GM12878 (cell line): ENCODE results near the gene SLC6A1. TPM values are rescaled to one million over a fixed set of nuclear protein-coding genes. Genes with fewer than 3 reads are reported as not detected.

Source experiments
- ASH2L ChIP-seq: fragments of 300-600, 200-600 bp; sonication (generic); IDR thresholded peaks from 2 replicates; pipeline ENCODE4 v1.6.1; 2017; ENCODE audit warnings: low read depth, mild to moderate bottlenecking, borderline replicate concordance
- BCLAF1 ChIP-seq: fragments of 450-650 bp; IDR thresholded peaks from 2 replicates; pipeline ENCODE4 v1.6.1; 2017; ENCODE audit warnings: antibody characterized with exemption, mild to moderate bottlenecking, moderate library complexity
- IRF3 ChIP-seq: fragments of 450-650 bp; IDR thresholded peaks from 2 replicates; pipeline ENCODE4 v1.6.1; 2014; ENCODE audit warnings: mild to moderate bottlenecking
- PML ChIP-seq: IDR thresholded peaks from 2 replicates; pipeline ENCODE4 v1.6.1; 2012; ENCODE audit warnings: low read length, inconsistent platforms
- YBX1 ChIP-seq: fragments of 450-650 bp; IDR thresholded peaks from 2 replicates; pipeline ENCODE4 v1.6.1; 2016; ENCODE audit warnings: antibody characterized with exemption
- polyA plus RNA-seq, 11 experiments: library from polyadenylated mRNA; depleted of rRNA in 4 of 11; unstranded in 6 of 11; stranded (reverse) in 5 of 11; fragments of >200 nt; fragmentation: Nextera tagmentation in 4 of 11; fragmentation: Illumina TruSeq in 1 of 11; extraction: Ambion mirVana in 4 of 11; extraction: Trizol in 1 of 11; gene quantifications; 1 replicate in 1 of 11; 2 replicates in 10 of 11; pipeline versions ENCODE4 v1.2.1 to v1.2.3, GENCODE V29; 2011 to 2016; ENCODE audit warnings: inconsistent platforms in 2 of 11, missing spikeins in 2 of 11, low read depth in 1 of 11
- total RNA-seq, 4 experiments: library from RNA; depleted of rRNA in 3 of 4; stranded (reverse); fragments of >200 nt in 3 of 4; fragmentation: Illumina TruSeq in 1 of 4; extraction: Trizol in 1 of 4; gene quantifications; 2 replicates each; pipeline versions ENCODE4 v1.2.1 to v1.2.3, GENCODE V29; 2013 to 2021
- TF ChIP-seq, protein P1 (sequence below): fragments of 450-650 bp; formaldehyde crosslinking; IDR thresholded peaks from 2 replicates; pipeline ENCODE4 v1.4.0; 2020; ENCODE audit warnings: mild to moderate bottlenecking, moderate library complexity
- TF ChIP-seq, protein P2 (sequence below): fragments of 150-350 bp; IDR thresholded peaks from 2 replicates; pipeline ENCODE4 v1.6.1; 2014; ENCODE audit warnings: mild to moderate bottlenecking, low read depth, low read length
- TF ChIP-seq, protein P3 (sequence below): IDR thresholded peaks from 2 replicates; pipeline ENCODE4 v1.6.1; 2011; ENCODE audit warnings: borderline replicate concordance, low read depth, mild to moderate bottlenecking, moderate library complexity, mixed read lengths, low read length; ENCODE audit not compliant: insufficient read depth; ENCODE audit errors: extremely low read length

SLC6A1 gene
- total and polyA plus RNA-seq, 10 of the 15 experiments (the other 5 are each of a cell fraction or from before 2014, with no cell fraction given): not detected

DNA sequence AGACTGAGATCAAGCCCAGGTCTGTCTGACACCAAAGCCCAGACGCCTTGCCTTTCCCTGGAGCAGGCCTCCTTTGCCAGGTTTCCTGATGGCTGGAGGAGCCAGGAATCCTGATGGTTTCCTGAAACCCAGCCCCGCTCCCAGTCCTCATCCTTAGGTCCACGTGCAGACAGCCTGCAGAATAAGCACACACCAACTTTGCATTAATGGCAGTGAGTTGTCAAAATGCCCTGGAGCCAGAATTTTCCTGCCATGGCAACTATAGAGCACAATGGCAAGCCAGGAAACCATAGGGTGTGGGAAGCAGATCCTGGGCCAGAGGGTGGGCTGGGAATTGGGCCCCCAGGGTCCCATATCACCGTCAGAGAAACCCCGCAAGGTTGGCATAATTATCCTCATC, 94.3 kb downstream of the SLC6A1 start (continued):
- TF ChIP-seq, protein P1, sequence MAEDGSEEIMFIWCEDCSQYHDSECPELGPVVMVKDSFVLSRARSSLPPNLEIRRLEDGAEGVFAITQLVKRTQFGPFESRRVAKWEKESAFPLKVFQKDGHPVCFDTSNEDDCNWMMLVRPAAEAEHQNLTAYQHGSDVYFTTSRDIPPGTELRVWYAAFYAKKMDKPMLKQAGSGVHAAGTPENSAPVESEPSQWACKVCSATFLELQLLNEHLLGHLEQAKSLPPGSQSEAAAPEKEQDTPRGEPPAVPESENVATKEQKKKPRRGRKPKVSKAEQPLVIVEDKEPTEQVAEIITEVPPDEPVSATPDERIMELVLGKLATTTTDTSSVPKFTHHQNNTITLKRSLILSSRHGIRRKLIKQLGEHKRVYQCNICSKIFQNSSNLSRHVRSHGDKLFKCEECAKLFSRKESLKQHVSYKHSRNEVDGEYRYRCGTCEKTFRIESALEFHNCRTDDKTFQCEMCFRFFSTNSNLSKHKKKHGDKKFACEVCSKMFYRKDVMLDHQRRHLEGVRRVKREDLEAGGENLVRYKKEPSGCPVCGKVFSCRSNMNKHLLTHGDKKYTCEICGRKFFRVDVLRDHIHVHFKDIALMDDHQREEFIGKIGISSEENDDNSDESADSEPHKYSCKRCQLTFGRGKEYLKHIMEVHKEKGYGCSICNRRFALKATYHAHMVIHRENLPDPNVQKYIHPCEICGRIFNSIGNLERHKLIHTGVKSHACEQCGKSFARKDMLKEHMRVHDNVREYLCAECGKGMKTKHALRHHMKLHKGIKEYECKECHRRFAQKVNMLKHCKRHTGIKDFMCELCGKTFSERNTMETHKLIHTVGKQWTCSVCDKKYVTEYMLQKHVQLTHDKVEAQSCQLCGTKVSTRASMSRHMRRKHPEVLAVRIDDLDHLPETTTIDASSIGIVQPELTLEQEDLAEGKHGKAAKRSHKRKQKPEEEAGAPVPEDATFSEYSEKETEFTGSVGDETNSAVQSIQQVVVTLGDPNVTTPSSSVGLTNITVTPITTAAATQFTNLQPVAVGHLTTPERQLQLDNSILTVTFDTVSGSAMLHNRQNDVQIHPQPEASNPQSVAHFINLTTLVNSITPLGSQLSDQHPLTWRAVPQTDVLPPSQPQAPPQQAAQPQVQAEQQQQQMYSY (CRISPR knock-in tag): no peak
- TF ChIP-seq, protein P2, sequence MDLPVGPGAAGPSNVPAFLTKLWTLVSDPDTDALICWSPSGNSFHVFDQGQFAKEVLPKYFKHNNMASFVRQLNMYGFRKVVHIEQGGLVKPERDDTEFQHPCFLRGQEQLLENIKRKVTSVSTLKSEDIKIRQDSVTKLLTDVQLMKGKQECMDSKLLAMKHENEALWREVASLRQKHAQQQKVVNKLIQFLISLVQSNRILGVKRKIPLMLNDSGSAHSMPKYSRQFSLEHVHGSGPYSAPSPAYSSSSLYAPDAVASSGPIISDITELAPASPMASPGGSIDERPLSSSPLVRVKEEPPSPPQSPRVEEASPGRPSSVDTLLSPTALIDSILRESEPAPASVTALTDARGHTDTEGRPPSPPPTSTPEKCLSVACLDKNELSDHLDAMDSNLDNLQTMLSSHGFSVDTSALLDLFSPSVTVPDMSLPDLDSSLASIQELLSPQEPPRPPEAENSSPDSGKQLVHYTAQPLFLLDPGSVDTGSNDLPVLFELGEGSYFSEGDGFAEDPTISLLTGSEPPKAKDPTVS: no peak
- TF ChIP-seq IRF3 (no peak), ASH2L (no peak), BCLAF1 (no peak), YBX1 (no peak), PML (no peak)
- TF ChIP-seq, protein P3, sequence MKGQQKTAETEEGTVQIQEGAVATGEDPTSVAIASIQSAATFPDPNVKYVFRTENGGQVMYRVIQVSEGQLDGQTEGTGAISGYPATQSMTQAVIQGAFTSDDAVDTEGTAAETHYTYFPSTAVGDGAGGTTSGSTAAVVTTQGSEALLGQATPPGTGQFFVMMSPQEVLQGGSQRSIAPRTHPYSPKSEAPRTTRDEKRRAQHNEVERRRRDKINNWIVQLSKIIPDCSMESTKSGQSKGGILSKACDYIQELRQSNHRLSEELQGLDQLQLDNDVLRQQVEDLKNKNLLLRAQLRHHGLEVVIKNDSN: no peak
